Stimulated activated CD4-positive, alpha-beta T cell treated with anti-CD3 and anti-CD28 coated beads, Interleukin-15, amount 100 ng/mL, for 1 hour (primary cell): ENCODE data around the gene MRPS10.
"Not testable (repeated sequence)": the region's sequence is repeated elsewhere in the genome, so short reads cannot be mapped to it uniquely, and the experiment has no call there.

ENCODE experiments used
- DNase-seq, 2 donors: peaks; one replicate each; pipeline ENCODE4 v3.0.0-alpha.2; 2020; ENCODE audit warnings: low read depth in 1 of 2, low spot score in 1 of 2

Gene MRPS10

GRCh38 chr6:42239333-42239732 lies 21.7 kb upstream of the MRPS10 start:
- no peak for DNase-seq

GRCh38 chr6:42237857-42238256 lies 20.2 kb upstream of the MRPS10 start:
- no peak for DNase-seq

DNA sequence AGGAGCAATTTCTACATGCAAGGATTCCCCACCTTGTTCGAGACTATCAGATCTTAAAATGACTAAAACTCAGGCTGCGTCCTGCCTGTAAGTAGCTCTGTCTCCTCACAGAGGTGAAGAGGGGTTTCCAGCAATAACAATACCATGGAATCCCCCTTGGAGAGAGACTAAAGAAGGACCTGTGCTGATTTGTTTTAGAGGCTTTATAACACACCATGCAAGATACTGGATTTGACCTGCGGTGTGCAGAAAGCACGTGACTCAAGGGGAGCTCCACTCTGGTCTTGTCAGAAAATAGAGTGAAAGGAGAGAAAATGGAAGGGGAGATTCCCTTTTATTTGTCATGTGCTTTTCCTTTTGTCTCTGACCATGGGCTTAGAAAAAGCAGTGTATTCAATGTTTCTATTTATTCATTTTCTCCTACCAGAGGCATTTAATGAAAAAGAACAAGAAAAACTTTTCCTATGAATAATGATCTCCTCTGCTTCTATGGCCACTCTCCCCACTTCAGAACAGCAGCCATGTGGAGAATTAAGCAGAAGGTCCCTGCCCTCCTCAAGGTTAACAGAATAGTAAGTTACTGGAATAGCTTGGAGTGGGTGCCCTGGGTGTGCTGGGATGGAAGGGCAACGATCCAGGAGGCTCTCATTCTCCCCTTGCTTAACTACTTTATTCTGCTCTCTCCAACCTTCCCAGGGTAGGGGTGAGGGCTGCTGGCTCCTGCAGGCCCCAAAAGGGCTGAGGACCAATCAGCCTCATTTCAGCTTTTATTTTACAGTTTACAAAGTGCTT lies 19.2 kb upstream of the MRPS10 start:
- no peak for DNase-seq

- DNase-seq = no peak
Observed at GRCh38 chr6:42236030-42236429, 18.4 kb upstream of the MRPS10 start.

DNA sequence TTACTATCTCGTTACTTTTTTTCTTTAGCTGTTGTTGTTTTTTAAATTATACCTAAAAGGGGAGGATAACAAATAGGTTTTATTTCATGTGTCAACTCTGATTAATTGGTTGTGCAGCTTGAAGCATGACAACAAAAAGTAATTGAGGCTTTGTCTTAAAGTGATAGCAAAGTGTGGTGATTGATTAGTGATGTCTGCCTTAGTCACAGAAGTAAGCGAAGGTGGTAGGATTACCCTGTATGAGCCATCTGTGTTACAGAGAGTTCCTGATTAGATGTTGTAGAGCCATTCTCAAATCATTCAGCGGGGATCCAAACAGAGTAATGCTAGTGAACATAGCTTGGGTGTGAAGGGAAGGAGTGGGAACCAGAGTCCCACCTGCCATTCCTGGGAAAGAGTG lies 14.4 kb upstream of the MRPS10 start:
- no peak for DNase-seq

DNA sequence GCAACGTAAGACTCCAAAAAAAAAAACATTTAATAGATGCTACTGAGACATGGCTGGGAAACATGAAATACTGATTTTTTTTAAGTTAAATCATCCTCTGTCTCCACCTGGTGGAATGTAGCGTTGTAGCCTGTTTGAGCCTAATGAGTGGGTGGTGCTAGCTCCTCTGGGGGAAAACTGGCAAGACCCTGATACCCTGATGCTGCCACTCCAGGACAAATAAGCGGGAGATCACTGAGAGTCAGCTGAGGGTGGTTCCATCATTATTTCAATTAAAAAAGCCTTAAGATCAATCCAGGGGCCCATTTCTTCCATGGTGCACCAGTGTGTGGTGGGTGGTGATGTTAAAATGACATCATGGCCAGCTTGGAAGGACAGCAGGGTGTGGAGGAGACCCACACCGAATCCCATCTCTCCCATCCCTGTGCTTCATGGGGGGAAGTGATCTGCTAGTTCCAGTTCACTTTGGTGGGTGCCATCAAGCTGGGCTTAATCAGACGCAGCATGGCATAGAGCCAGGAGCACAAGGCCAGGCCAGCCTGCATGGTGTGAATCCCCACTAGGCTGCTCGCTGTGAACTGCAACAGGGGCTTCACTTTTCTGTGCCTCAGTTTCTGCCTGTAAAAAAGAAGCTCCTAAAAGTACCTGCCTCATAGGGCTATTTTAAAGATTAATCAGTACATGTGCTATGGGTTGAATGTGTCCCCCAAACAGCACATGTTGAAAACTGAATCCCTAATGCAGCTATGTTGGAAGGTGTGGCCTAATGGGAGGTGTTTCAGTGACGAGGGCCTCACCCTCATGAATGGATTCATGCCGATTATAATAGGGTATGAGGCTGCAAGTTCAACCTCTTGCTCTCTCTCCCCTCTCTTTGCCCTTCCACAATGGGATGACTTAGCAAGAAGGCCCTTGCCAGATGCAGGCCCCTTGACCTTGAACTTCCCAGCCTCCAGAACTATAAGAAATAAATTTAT lies 13.0 kb upstream of the MRPS10 start:
- no peak for DNase-seq

GRCh38 chr6:42229506-42230119 lies 12.0 kb upstream of the MRPS10 start:
- no peak for DNase-seq

GRCh38 chr6:42228305-42228704 lies 10.6 kb upstream of the MRPS10 start:
- no peak for DNase-seq

- no peak for DNase-seq
Observed at GRCh38 chr6:42227173-42227850, 9.7 kb upstream of the MRPS10 start.

- DNase-seq = no peak
Observed at GRCh38 chr6:42226645-42227143, 9.0 kb upstream of the MRPS10 start.

- DNase-seq = no peak
Observed at GRCh38 chr6:42226161-42226611, 8.5 kb upstream of the MRPS10 start.

DNA sequence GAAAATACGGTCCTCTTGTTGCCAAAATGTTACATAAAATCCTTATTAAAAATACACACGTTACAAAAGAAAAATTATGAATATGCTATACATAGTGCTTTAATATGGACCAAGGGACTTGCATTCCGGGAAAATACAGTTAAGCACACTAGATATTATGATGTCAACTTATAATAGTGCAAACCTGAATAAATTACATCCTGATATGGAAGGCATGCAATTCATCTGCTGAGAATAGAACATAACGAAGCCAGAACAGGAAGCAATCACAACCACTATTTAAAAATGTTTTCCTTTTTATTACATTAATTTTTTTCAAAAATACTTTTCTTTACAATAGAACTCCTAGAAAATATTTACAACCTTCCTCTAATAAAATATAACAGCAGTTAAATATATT lies 7.8 kb upstream of the MRPS10 start:
- no peak for DNase-seq

- DNase-seq = no peak
Observed at GRCh38 chr6:42225029-42225339, 7.3 kb upstream of the MRPS10 start.

DNA sequence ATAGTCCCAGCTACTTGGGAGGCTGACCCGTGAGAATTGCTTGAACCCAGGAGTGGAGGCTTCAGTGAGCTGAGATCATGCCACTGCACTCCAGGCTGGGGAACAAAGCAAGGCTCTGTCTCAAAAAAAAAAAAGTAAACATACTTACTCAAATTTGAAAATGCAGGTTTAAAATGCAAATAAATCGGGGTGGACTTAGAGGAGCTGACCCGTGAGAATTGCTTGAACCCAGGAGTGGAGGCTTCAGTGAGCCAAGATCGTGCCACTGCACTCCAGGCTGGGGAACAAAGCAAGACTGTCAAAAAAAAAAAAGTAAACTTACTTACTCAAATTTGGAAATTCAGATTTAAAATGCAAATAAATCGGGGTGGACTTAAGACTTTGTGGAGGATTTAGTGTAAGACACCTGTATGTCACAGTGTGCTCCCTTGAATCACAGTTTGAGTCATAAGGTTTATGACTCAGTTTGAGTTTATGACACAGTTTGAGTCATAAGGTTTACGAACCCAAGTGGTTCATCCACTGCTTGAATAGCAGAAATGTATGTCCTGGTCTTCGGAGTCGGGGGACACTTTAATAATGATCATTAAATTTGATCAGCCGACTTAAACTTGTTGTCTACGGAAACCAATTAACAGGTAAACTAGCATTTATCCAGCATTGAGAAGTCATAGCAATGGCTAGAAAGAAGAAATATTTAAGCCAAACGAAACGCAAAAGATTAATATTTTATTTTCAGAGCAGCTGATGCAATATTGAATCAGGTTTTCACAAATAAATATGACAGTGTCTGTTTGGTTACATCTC lies 6.8 kb upstream of the MRPS10 start:
- DNase-seq = no peak

GRCh38 chr6:42222448-42222847 lies 4.8 kb upstream of the MRPS10 start:
- no peak for DNase-seq

DNA sequence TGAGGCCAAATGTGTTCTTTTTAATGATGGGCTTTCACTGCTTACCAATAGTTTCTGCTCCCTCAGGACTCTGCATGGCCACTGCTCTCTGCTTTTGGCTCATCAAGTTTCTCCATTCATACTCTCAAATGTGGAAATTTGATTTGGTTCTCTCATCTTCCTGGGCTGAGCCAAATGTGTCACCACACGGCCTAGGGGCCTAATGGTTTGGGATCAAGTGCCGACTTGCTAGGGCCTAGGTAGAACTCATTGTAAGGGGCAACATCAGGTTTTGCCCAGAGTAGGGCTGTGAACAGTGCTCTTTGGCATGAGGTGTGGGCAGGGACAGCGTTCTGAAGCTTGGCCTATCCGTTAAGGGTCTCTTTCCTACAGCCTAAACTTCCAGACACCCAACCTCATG lies 3.9 kb upstream of the MRPS10 start:
- DNase-seq = no peak

DNA sequence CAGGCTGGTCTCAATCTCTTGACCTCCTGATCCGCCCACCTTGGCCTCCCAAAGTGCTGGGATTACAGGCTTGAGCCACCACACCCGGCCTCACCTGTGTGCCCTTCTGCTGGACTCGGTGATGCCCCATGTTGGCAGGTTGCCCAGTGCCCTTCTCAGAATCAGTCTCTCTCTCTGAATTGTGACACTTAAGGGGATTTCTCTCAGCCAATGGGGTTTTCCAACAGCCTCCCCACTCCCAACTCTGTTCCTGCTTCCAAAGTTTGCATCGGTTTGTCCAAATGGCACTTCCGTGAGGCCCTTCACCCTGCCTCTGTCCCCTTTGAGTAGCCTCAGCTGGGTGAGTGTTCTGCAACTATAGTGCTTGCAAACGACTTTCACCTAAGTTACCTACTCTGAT lies 3.1 kb upstream of the MRPS10 start:
- DNase-seq = no peak

DNA sequence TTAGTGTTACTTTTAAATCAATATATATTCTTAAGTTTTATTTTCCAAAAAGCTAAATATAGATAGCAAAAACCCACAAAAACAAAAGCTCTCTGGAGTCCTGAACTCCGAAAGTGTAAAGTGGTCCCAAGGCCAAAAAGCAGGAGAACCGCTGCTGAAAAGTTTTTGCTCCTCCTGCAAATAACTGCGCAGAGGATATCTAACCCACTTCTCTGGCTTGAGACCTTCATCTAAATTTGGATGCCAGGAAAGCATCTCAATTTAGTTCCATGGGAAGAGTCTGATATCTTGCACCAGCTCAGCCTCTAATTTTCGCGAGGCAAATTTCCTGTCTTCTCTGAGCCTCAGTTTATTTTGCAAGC lies 523 bp downstream of the MRPS10 start:
- DNase-seq = no peak

- not testable (repeated sequence) for DNase-seq
Observed at GRCh38 chr6:42216495-42216894, 1.2 kb downstream of the MRPS10 start.

- DNase-seq = no peak
Observed at GRCh38 chr6:42212442-42212841, 5.2 kb downstream of the MRPS10 start.
